Raji (cell line): ENCODE measurements around the gene MED23.

Experiments
- POLR2A ChIP-seq: IDR thresholded peaks from 2 replicates; pipeline ENCODE4 v1.6.1; 2011; ENCODE audit warnings: low read depth, low read length, control low read depth; ENCODE audit not compliant: insufficient read depth

Gene MED23

GRCh38 chr6:131644921-131645320 is 16.9 kb upstream of the MED23 start:
- no peak for TF ChIP-seq POLR2A

- TF ChIP-seq POLR2A: no peak
These were observed 15.9 kb upstream of the MED23 start for GRCh38 chr6:131643855-131644460.

GRCh38 chr6:131642987-131643611 is 15.1 kb upstream of the MED23 start:
- TF ChIP-seq POLR2A: no peak

GRCh38 chr6:131642565-131642964 is 14.5 kb upstream of the MED23 start:
- TF ChIP-seq POLR2A: no peak

GRCh38 chr6:131641554-131641953 is 13.5 kb upstream of the MED23 start:
- no peak for TF ChIP-seq POLR2A

GRCh38 chr6:131640576-131640975 is 12.5 kb upstream of the MED23 start:
- TF ChIP-seq POLR2A: no peak

- no peak for TF ChIP-seq POLR2A
These were observed 12.1 kb upstream of the MED23 start for GRCh38 chr6:131640100-131640499.

GRCh38 chr6:131638013-131638412 is 10.0 kb upstream of the MED23 start:
- no peak for TF ChIP-seq POLR2A

GRCh38 chr6:131636880-131637792 is 9.1 kb upstream of the MED23 start, which contains the start of gene ENPP3:
ENPP3 (plus strand) TSS chr6:131637302; CDS start chr6:131637385, 83 bp downstream.
- TF ChIP-seq POLR2A: no peak

GRCh38 chr6:131635384-131636340 is 7.6 kb upstream of the MED23 start:
- 0 out of 2 replicates have a peak, but pooled peaks have one; percentile 12 for TF ChIP-seq POLR2A

GRCh38 chr6:131631625-131632289 is 3.7 kb upstream of the MED23 start:
- no peak for TF ChIP-seq POLR2A

- TF ChIP-seq POLR2A: no peak
These were observed 1.6 kb upstream of the MED23 start for GRCh38 chr6:131629651-131630050.

- no peak for TF ChIP-seq POLR2A
These were observed 684 bp upstream of the MED23 start for GRCh38 chr6:131628726-131629125.

- TF ChIP-seq POLR2A: no peak
These were observed 12.8 kb downstream of the MED23 start for GRCh38 chr6:131615275-131615674.
